NCI-H524 (cell line): ENCODE data around the gene ZNF786.
"Not testable (repeated sequence)": the region's sequence is repeated elsewhere in the genome, so short reads cannot be mapped to it uniquely, and the experiment has no call there.

Experiments used
- DNase-seq, 2 experiments: peaks; one replicate each; lab custom pipeline; 2025; lab: John Stamatoyannopoulos, UW

ZNF786 gene

DNA sequence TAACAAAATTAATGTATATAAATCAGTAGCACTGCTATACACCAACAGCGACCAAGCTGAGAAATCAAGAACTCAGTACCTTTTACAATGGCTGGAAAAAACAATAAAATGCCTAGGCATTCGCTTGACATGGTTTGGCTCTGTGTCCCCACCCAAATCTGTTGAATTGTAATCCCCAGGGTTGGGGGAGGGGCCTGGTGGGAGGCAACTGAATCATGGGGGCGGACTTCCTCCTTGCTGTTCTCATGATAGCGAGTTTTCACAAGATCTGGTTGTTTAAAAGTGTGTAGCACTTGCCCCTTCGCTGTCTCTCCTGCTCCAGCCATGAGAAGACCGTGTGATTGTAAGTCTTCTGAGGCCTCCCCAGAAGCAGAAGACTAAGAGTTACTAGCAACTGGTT, 8.6 kb downstream of the ZNF786 start:
- no peak for DNase-seq

- no peak for DNase-seq
These were observed 12.9 kb downstream of the ZNF786 start for GRCh38 chr7:149077594-149077993.

GRCh38 chr7:149075286-149075685, 15.2 kb downstream of the ZNF786 start:
- no peak for DNase-seq

GRCh38 chr7:149074116-149074885, 16.2 kb downstream of the ZNF786 start:
- DNase-seq = no peak

DNA sequence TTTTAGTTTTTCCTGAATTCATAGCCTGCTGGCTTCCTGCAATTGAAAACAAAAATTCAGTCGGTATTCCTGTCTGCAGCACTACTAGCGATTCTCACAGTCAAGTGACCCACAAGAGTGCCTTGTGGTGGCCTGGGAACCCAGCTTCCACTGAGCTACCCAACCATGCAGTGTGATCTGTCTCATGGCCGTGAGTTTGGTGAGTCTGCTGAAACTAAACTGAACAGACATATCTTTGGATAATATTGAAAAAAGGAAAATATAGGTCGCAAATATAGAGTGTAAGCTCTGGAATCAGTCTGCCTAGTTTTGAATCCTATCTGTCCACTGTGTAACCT, 18.1 kb downstream of the ZNF786 start:
- no peak for DNase-seq

- peak in 1 of 2 experiments; percentile 6 for DNase-seq
These were observed 18.7 kb downstream of the ZNF786 start for GRCh38 chr7:149071641-149072437.

DNA sequence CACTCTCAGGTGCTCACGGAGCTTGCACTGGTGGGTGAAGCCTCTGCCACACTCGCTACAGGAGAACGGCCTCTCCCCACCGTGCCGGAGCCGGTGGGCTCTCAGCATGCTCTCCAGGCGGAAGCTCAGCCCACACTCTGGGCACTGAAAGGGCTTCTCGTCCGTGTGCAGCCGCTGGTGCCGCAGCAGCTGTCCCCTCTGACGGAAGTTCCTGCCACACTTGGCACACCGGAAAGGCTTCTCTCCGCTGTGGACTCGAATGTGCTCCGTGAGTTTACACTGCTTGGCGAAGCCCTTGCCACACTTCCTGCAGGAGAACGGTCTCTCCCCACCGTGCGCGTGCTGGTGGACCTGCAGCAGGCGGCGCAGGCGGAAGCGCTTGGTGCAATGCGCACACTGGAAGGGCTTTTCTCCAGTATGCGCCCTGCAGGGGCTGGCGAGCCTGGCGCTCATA, 19.3 kb downstream of the ZNF786 start:
- no peak for DNase-seq

DNA sequence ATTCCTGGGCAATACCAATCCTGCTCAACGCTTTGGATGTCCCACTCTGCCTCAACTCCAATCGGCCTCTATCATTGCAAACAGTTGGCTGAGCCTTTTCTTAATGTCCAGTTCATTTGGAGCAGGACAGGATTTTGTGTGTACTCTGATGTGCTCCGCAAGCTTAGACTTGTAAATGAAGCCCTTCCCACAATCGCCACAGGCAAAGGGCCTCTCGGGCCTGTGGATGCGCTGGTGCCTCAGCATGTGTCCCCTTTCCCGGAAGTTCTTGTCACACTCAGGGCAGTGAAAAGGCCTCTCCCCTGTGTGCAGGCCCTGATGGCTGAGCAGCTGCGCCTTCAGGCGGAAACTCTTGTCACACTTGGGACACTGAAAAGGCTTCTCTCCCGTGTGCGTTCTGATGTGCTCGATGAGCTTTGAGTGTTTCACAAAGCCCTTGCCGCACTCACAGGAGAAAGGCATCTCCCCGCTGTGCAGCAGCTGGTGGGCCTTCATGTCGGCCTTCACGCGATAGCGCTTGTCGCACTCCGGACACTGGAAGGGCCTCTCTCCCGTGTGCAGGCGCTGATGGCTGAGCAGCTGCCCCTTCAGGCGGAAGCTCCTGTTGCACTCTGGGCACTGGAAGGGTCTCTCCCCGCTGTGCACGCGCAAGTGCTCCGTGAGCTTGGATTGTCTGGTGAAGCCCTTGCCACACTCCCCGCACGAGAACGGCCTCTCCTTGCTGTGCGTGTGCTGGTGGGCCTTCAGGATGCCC, 20.0 kb downstream of the ZNF786 start:
- no peak for DNase-seq

DNA sequence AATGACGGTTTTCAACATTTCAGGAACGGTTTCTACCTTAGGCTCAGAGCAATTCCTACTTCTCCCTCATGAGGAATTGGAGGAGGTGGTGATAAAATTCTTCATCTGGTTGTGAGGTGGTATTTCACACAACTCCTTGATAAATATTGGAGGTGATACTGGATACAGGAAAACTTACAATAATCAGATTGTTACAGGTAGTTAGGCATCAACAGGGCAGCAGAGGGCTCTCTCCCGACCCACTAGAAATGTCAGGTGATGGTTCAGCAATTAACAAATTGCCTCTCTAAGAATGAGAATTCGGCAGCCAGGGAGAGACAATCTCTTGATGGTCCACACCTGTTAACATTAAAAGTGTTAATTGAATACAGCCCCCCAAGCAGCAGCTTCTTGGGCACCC, 22.6 kb downstream of the ZNF786 start:
- peak in 1 of 2 experiments; percentile 15 for DNase-seq

DNA sequence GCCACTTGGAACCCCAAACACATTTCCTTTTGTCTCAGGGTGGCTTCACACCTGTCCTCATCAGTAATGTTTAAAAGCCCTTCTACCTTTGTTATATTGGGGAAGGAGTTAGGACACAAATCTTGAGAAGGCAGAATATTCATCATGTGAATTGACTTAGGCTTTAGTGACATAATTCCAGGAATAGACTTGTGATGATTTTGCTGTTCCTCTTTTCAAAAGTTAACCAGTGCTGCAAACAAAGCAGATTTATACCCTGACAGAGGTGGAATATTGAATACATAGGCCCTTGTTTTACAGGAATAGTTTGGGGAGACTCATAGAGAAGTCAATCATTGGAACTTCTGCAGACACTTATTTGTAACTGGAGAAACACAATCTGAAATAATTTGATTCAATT, 27.0 kb downstream of the ZNF786 start:
- no peak for DNase-seq

DNA sequence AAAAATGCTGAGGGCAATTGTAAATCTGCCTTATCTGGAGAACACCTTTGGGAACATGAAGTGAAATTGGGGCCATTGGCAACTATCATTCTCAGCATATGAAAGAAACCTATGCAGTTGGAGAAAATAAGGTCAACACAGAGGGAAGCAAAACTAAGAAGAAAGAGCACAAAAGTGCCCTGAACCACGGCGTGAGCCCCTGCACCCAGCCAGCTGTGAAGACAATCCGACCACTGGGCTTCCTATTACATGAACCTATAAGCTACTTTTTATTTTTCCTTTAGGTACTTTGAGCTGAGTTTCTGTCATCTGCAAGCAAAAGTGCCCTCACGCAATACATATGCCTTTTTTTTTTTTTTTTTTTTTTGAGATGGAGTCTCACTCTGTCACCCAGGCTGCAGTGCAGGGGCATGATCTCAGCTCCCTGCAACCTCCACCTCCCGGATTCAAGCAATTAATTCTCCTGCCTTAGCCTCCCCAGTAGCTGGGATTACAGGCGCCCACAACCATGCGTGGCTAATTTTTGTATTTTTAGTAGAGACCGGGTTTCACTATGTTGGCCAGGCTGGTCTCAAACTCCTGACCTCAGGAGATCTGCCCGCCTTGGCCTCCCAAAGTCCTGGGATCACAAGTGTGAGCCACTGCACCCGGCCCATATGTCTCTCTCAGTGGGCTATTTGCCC, 28.2 kb downstream of the ZNF786 start:
- DNase-seq = not testable (repeated sequence)

DNA sequence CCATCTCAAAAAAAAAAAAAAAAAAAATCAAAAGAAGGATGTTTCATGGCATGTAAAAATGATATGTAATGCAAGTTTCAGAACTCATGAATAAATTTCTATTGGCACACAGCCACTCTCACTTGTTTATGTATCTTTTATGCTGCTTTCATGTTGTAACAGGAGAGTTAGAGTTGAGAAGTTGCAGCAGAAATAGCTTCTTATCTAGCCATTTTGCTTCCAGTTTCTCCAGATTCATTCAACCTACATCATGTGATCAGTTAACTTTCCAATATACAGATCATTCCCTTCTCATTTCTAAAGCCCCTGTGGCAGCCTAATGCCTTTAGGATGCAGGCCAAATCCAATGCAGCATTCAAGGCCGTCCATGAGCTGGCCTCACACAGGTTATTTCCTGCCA, 30.4 kb downstream of the ZNF786 start:
- no peak for DNase-seq

DNA sequence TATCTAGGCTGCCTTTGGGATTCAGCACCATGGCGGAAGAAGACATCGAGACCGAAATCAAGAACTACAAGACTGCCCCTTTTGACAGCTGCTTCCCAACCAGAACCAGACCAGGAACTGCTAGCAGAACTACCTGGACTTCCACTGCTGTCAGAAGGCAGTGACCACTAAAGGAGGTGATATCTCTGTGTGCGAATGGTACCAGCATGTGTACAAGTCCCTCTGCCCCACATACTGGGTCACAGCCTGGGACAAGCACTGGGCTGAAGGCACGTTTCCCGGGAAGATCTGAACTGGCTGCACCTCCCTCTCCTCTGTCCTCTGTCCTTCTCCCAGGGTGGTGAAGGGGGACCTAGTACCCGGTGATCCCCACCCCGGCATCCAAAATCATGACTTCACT, 36.6 kb downstream of the ZNF786 start:
- DNase-seq = no peak

GRCh38 chr7:149053384-149053783, 37.1 kb downstream of the ZNF786 start:
- DNase-seq = no peak

DNA sequence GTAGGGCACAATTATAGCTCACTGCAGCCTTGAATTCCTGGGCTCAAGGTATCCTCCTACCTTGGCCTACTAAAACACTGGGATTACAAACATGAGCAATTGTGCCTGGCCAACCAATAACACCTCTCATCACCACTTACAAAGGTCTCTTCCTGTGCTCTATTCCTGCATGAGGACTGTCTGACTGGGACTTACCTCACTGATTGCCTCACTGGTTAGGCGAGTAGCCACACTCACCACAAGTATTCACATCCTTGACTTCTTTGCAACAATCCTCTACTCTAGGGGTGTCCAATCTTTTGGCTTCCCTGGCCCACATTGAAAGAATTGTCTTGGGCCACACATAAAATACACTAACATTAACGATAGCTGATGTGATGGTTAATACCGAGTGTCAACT, 39.6 kb downstream of the ZNF786 start:
- no peak for DNase-seq

GRCh38 chr7:149048805-149049204, 41.7 kb downstream of the ZNF786 start:
- no peak for DNase-seq

GRCh38 chr7:149046416-149046815, 44.1 kb downstream of the ZNF786 start:
- DNase-seq = no peak

DNA sequence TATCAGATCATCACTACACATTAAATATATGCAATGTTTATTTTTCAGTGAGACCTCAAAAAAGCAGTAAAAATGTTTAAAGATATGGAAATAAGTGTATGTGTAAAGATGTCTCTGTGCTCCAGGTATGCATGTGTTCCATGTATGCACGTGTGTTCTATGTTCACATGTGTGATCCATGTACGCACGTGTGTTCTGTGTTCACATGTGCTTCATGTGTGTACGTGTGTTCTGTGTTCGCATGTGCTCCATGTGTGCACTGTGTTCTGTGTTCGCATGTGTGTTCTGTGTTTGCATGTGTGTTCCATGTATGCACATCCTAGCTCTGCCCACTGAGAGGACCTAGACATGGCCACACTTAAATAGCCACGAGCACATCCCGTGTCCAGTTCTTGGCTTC, 46.6 kb downstream of the ZNF786 start:
- DNase-seq = no peak

DNA sequence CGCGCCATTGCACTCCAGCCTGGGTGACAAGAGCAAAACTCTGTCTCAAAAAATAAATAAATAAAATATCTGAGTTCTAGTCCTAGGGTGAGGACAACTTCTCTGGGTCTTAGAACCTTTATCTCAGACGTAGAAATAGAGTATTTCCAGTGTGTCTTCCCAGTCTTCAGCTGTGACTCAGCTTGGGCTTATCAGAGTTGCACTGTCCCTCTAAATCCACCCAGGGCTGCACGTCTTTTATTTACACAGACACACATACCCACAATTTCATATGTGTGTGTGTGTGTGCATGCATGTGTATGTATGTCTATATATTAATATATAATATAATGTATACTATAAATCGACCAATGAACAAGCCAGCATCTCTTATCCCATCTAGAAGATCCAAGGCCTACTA, 49.2 kb downstream of the ZNF786 start:
- DNase-seq = no peak

GRCh38 chr7:149038641-149039040, 51.9 kb downstream of the ZNF786 start:
- not testable (repeated sequence) for DNase-seq

DNA sequence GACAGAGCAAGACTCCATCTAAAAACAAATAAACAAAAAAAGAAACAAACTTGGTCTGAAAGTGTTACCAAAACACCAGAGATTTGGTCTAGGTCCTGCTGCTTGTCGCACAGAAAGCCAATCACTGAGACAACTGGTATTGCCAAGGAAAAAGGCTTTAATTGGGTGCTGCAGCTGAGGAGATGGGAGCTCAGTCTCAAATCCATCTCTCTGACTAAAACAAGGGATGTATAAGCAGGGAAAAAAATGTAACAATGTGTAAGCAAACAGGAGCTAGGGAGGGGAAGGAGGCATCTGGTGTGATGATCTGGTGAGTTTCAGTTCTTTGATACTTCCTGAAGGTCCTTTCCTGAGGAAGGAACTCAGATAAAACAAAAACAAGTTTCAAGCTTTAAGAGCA, 53.8 kb downstream of the ZNF786 start:
- DNase-seq = no peak

- no peak for DNase-seq
These were observed 59.1 kb downstream of the ZNF786 start for GRCh38 chr7:149031353-149031910.
